ENCODE data around the gene APLP2.

DNA sequence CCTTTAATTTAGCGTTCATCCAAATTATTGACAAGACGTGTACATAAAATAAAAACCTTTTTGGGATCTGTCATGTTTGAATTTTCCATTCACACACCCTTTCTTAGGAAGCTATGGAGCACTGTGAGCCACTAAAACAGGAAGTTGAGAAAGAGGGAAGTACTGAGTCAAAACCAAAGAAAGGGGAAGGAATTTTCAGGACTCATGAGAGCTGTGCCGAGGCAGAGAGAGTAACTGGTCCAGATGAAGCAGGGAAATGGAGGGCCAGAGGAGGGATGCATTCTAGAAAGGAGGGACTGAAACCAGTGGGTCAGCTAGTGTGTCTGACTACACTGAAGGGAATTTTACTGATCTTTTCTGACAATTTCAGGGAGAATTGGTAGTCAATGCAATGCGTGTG, 24.9 kb downstream of the APLP2 start:
- TF ChIP-seq, protein P1, sequence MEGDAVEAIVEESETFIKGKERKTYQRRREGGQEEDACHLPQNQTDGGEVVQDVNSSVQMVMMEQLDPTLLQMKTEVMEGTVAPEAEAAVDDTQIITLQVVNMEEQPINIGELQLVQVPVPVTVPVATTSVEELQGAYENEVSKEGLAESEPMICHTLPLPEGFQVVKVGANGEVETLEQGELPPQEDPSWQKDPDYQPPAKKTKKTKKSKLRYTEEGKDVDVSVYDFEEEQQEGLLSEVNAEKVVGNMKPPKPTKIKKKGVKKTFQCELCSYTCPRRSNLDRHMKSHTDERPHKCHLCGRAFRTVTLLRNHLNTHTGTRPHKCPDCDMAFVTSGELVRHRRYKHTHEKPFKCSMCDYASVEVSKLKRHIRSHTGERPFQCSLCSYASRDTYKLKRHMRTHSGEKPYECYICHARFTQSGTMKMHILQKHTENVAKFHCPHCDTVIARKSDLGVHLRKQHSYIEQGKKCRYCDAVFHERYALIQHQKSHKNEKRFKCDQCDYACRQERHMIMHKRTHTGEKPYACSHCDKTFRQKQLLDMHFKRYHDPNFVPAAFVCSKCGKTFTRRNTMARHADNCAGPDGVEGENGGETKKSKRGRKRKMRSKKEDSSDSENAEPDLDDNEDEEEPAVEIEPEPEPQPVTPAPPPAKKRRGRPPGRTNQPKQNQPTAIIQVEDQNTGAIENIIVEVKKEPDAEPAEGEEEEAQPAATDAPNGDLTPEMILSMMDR (IDR thresholded peaks at IDR 0.05; ENCODE audit: low read depth, low read length), result no peak
- TF ChIP-seq EZH2phosphoT487 (IDR thresholded peaks at IDR 0.05; ENCODE audit: low read depth), result no peak

All from OCI-LY3 (cell line).